Fibroblast of pulmonary artery (primary cell): Measurements from ENCODE around the gene RRH.

ENCODE experiments used
- DNase-seq: peaks from one replicate; pipeline ENCODE4 v3.0.0-alpha.2; 2010; ENCODE audit warnings: low read depth
- H3K4me3 ChIP-seq: replicated peaks from 2 replicates; pipeline ENCODE4 v1.5.1; 2011; ENCODE audit warnings: low read depth, mild to moderate bottlenecking, control low read depth, low read length, moderate library complexity
- CTCF ChIP-seq: IDR thresholded peaks from 2 replicates; pipeline ENCODE4 v1.5.1; 2011; ENCODE audit warnings: mild to moderate bottlenecking, control low read depth, low read length, inconsistent platforms; ENCODE audit errors: missing control alignments

The RRH gene

GRCh38 chr4:109816082-109816442 is 11.7 kb upstream of the RRH start:
- no peak for TF ChIP-seq CTCF
- peak overlapping the region; percentile 98 for H3K4me3 ChIP-seq
- no peak for DNase-seq

GRCh38 chr4:109816894-109817293 is 10.9 kb upstream of the RRH start:
- H3K4me3 ChIP-seq, result peak overlapping the region; percentile 98
- TF ChIP-seq CTCF, result no peak

GRCh38 chr4:109818268-109818667 is 9.5 kb upstream of the RRH start:
- no peak for DNase-seq
- no peak for TF ChIP-seq CTCF
- no peak overlapping the region for H3K4me3 ChIP-seq

More at GRCh38 chr4:109816894-109817293, 10.9 kb upstream of the RRH start:
- DNase-seq, result no peak

GRCh38 chr4:109820563-109820962 is 7.2 kb upstream of the RRH start:
- no peak overlapping the region for H3K4me3 ChIP-seq
- DNase-seq, result peak; percentile 86
- no peak for TF ChIP-seq CTCF

- no peak for DNase-seq
- H3K4me3 ChIP-seq, result no peak overlapping the region
- no peak for TF ChIP-seq CTCF
Observed at GRCh38 chr4:109821185-109821584, 6.6 kb upstream of the RRH start.

- peak; percentile 63 for TF ChIP-seq CTCF
- no peak overlapping the region for H3K4me3 ChIP-seq
- DNase-seq, result peak; percentile 52
Observed at GRCh38 chr4:109826719-109827118, 1.1 kb upstream of the RRH start.

- DNase-seq, result no peak
- TF ChIP-seq CTCF, result no peak
- H3K4me3 ChIP-seq, result no peak overlapping the region
Observed at GRCh38 chr4:109833756-109834155, 6.0 kb downstream of the RRH start.
